GM18519 (cell line): Measurements from ENCODE around the gene HS3ST4.

Source experiments
- ATAC-seq: cut with Tn5 transposase; IDR thresholded peaks from one replicate; pipeline ENCODE4 v1.9.1; 2021; ENCODE audit warnings: mild to moderate bottlenecking, moderate library complexity; ENCODE audit not compliant: unreplicated experiment, low FRiP score

Gene HS3ST4

DNA sequence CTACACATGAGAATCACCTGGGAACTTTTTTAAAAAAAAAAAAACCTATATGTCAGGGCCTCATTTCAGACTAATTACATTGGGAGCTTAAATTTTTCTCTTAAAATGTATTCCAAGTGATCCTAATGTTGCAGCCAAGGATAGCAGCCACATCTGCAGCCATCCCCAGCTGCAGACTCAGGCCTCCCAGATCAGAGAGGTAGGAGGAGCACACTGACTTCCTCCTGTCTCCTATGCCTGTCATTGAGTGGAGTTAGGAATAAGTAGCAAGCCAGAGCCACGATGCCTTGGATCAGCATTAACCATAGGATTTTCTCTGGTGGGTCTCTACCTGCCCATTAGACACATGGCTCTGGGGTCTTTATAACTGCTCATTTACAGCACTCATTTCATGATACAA, 463.5 kb downstream of the HS3ST4 start:
- ATAC-seq = no peak

DNA sequence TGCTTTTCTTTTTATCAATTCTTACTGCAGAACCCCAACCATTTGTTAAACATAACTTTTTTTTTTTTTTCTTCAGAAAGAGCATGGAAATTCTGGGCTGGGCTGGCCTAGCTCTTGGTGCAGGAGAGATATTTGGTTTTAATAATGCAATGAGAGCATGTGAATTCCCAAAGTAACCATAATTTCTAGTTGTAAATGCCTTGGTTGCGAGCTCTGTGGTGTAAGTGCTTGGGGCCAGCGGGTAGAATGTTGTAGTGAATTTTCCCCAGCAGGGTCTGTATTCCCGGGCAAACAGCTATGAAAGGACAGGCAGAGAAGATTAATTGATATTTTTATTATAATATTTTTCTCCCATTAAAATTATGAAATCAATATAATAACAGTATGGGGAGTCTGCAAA, 465.6 kb downstream of the HS3ST4 start:
- ATAC-seq = no peak

DNA sequence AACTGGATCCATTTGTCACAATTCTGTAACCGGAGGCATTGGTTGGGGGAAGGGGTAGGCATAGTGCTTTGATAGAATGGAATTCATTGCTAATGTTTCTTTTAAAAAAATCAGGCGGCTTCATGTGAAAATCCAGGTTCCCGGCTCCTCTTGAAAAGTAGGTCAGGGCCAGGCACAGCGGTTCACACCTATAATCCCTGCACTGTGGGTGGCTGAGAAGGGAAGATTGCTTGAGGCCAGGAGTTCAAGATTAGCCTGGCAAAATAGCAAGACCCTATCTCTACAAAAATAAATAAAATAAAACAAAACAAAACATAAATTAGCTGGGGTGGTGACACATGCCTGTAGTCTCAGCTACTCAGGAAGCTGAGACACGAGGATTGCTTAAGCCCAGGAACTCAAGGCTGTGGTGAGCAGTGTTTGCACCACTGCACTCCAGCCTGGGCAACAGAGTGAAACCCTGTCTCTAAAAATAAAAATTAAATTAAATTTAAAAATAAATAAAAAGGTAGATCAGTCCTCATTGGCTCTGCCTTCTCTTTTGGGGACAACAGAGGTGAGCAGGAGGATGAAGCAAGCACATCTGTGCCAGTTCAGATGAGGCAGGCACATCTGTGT, 466.5 kb downstream of the HS3ST4 start:
- no peak for ATAC-seq

DNA sequence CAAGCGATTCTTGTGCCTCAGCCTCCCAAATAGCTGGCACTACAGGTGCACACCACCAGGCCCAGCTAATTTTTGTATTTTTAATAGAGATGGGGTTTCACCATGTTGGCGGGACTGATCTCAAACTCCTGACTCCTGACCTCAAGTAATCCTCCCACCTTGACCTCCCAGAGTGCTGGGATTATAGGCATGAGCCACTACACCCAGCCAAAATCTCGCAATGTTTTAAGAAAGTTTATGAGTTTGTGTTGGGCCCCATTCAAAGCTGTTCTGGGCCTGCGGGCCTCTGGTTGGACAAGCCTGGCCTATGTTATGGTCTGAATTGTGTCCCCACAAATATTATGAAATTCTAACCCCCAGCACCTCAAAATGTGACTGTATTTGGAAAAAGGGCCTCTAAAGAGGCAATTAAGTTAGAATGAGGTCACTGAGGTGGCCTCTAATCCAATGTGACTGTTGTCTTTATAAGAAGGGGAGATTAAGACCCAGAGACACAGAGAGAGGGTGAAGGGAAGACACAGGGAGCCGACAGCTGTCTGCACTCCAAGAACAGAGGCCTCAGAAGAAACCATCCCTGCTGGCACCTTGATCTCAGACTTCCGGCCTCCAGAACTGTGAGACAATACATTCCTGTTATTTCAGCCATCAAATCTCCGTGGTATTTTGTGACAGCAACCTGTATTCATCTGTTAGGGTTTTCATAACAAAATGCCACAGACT, 469.9 kb downstream of the HS3ST4 start:
- no peak for ATAC-seq

DNA sequence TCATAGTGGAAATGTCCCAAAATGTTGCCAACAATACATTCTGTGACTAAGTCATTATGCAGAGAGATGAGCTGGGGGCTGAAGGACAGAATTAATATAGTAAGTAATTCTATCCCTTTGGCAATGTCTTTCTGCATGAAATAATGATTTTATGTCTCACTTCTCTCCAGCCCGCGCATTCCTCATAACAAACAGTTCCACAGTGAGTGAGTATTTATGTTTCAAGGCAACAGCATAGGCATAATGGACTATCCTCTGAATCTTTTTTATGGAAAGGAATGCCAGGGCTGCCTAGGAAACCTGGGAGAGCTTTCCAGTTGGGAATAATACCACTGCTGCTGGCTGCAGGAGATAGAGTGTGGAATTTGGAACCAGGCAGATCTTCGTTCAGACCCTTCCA, 477.7 kb downstream of the HS3ST4 start:
- ATAC-seq = no peak

DNA sequence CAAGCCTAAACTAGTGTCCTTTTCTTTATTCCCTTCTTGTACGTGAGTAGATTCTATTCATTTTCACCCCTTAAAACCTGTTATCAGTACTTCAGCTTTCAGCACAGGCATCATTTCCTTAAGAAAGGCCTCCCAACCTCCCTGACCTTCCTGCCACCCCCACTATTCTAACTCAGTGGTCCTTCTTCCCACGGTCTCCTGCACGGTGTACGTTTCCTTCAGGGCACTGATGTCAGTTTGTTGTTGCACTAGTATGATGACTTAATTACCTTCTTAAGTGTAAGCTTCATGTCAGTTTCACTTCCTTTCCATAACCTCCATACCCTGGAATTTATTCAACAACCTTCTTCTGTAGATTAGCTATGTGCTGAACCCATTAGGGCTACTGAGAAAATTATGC, 484.2 kb downstream of the HS3ST4 start:
- ATAC-seq = no peak

DNA sequence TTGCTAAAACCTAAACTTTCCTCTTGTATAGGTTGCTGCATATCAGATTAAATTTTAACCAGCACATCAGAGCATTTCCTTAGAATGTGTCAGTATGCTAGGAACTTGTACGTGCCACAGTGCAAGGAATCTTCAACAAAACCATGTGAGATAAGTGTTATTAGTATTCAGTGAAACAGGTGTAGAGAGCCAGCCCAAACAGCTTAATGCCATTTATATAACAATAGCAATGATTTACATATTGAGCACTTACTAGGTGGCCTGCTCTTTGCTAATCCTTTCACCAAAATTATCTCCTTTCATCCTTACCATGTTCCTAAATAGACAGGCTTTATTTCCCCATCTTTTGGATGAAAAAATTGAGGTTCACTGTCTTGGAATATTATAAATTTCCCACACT, 485.7 kb downstream of the HS3ST4 start:
- ATAC-seq = no peak

DNA sequence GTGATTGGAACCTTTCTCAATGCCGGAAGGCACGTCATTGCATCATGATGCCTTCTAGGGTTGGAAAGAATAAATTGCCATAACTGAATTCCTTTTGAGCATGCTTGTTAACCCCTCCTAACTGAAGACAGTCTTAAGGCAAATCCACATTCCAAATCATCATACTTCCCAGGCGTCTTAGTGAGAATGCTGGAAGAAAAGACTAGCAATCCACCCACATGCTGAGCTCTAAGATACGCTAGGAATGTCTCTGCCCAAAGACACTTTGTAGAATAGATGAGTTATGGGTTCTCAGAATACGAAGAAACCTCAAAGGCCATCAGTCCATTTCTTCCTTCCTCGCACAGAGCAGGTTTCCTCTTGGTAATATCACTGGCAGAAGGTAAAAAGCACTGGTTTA, 486.5 kb downstream of the HS3ST4 start:
- no peak for ATAC-seq

DNA sequence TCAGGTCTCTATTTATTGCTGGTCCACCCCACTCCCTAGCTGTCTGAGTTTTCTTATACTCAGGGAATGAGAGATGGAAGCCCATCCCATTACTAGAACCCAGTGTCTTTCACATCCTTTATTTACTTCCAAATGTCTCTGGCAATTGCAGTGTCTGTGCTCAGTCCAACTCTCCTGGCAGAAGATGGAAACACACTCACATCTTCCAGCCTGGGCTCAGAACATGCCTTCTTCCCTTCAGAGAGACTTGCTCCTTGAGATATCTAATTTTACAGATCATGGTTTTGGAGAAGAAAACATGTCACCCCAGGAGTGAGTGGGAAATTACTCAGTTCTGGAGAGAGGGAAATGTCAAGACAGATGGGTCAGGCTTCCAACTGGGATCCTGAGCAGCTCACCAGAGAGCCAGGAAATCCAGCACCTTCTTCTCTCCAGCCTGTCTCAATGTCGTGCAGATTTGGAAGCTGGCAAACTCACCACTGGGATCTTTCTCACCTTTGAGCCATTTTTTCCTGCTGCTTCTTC, 494.4 kb downstream of the HS3ST4 start:
- ATAC-seq = no peak
